ENCODE data around the gene AKT2. TPM values are rescaled to one million over a fixed set of nuclear protein-coding genes. Genes with fewer than 3 reads are reported as not detected.

Gene AKT2
- total RNA-seq, 1 donor from 2014 or later = 107 TPM

- H3K4me1 ChIP-seq = peaks cover 51% of the 10 kb centered on the region
- H3K9me3 ChIP-seq (replicated peaks) = no peaks in the 10 kb centered on the region
- peak overlapping the region; percentile 95 for H3K27ac ChIP-seq (replicated peaks)
- no peak for TF ChIP-seq CTCF (IDR thresholded peaks at IDR 0.05; ENCODE audit: borderline replicate concordance)
- H3K4me3 ChIP-seq = peak overlapping the region; percentile 83
- no peaks in the 10 kb centered on the region for H3K36me3 ChIP-seq
- DNase-seq = peak; percentile 99
- no peaks in the 10 kb centered on the region for H3K27me3 ChIP-seq (ENCODE audit: low read depth)
- intact Hi-C loops (cut with micrococcal nuclease) = no loop called here
Measured at GRCh38 chr19:40285353-40286234, 449 bp upstream of the AKT2 start.

- H3K4me1 ChIP-seq = peaks cover 65% of the 10 kb centered on the region
- H3K27ac ChIP-seq (replicated peaks) = peak overlapping the region; percentile 95
- H3K36me3 ChIP-seq = no peaks in the 10 kb centered on the region
- TF ChIP-seq CTCF (IDR thresholded peaks at IDR 0.05; ENCODE audit: borderline replicate concordance) = no peak
- H3K27me3 ChIP-seq (ENCODE audit: low read depth) = no peaks in the 10 kb centered on the region
- no peaks in the 10 kb centered on the region for H3K9me3 ChIP-seq (replicated peaks)
- H3K4me3 ChIP-seq = peak overlapping the region; percentile 83
- no peak for DNase-seq
- intact Hi-C loops (cut with micrococcal nuclease) = no loop called here
Measured at GRCh38 chr19:40284251-40284500, 969 bp downstream of the AKT2 start.

DNA sequence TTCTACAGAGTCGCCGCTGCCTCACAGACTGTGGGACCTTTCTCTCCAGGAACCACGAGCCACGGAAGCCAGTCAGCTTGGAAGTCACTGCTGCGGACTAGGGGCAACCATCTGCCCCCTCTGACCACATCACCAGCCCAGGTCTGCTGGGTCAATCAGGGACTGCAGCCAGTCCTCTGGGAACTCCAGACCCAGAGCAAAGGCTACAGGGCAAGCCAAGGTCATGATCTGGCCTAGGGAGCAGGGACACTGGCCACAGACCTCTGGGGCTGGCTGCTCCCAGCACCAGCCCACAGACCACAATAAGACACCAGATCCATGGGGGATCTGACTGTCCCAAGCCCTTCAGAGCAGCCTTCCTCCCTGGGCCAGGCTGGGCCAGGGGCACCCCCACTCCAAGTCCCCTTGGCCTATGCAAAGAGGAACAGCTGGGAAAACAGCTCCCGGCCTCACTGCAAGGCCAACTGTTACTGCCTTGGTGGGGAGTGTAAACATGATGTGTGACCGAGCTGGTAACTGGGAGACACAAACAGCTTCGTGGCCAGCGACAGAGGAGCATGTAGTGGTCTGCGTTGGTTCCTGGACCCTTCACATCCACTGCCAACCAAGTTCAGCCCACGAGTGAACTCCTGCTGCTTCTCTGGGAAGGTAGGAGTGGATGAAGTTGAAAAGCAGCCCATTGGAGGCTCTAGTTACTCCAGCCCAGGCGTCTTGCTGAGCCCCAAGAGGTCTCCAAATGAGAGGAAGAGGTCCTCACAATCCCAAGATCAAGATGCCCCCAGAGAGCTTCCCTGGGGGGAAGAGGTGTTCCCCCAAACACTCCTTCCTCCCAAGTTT, 1.5 kb downstream of the AKT2 start:
- H3K27me3 ChIP-seq (ENCODE audit: low read depth) = no peaks in the 10 kb centered on the region
- H3K36me3 ChIP-seq = no peaks in the 10 kb centered on the region
- no peak for TF ChIP-seq CTCF (IDR thresholded peaks at IDR 0.05; ENCODE audit: borderline replicate concordance)
- peak overlapping the region; percentile 95 for H3K27ac ChIP-seq (replicated peaks)
- no peaks in the 10 kb centered on the region for H3K9me3 ChIP-seq (replicated peaks)
- intact Hi-C loops (cut with micrococcal nuclease) = no loop called here
- no peak for DNase-seq
- H3K4me1 ChIP-seq = peaks cover 70% of the 10 kb centered on the region
- peak overlapping the region; percentile 83 for H3K4me3 ChIP-seq

DNA sequence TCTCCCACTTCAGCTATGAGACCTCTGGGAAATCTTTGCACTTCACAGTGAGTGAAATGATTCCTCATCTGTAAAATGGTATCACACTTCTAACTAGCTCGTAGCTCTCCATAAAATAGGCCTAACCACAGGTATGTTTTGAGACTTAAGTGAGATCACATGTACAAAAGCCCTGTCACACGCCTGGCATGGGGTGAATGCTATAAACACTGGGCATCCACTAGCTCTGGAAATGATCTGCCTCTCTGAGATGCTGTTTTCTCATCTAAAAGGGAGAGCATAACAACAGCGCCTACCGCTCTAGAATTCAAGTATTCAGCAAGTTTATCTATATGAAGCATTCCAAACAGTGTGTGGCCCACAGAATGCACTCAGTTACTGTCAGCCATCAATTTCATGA, 2.2 kb downstream of the AKT2 start:
- H3K4me3 ChIP-seq = peak overlapping the region; percentile 83
- peaks cover 77% of the 10 kb centered on the region for H3K4me1 ChIP-seq
- no peak for TF ChIP-seq CTCF (IDR thresholded peaks at IDR 0.05; ENCODE audit: borderline replicate concordance)
- intact Hi-C loops (cut with micrococcal nuclease) = no loop called here
- H3K36me3 ChIP-seq = no peaks in the 10 kb centered on the region
- H3K27ac ChIP-seq (replicated peaks) = peak overlapping the region; percentile 95
- no peaks in the 10 kb centered on the region for H3K27me3 ChIP-seq (ENCODE audit: low read depth)
- no peak for DNase-seq
- H3K9me3 ChIP-seq (replicated peaks) = no peaks in the 10 kb centered on the region

DNA sequence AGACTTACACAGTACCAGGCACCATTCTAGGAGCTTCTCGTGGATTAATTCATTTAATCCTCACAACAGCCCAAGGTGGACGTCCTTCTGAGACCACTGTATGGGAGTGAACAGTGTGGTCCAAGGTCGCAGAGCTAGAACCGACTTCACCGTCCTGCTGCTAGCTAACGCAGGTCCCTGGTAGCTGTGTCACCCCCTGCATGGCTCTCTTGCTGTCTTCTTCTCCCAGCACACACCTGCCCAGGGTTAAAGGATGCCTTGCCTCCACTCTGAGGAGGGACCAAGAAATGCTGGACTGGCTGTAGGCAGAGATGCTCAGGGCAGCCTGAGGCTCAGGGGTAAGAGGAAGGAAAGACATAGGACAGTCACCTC, 3.0 kb downstream of the AKT2 start:
- no peak for TF ChIP-seq CTCF (IDR thresholded peaks at IDR 0.05; ENCODE audit: borderline replicate concordance)
- Histone ChIP-seq H3K27me3 (ENCODE audit: low read depth) (no peaks in the 10 kb centered on the region), H3K4me3 (peak overlapping the region; percentile 83), H3K36me3 (no peaks in the 10 kb centered on the region), H3K27ac (replicated peaks) (peak overlapping the region; percentile 95), H3K9me3 (replicated peaks) (no peaks in the 10 kb centered on the region), H3K4me1 (peaks cover 85% of the 10 kb centered on the region)
- intact Hi-C loops (cut with micrococcal nuclease) = no loop called here
- DNase-seq = no peak

Measured in left ventricle myocardium inferior (tissue), 1 donor.